Spleen (tissue), 7 donors: ENCODE measurements around the gene GPRIN2.

Source experiments
- CTCF ChIP-seq, 11 experiments: fragments of 200-600 bp in 7 of 11; fragments of 450-650 bp in 4 of 11; sonication (generic) in 4 of 11; IDR thresholded peaks in 8 of 11; conservative IDR thresholded peaks in 3 of 11; 1 replicate in 7 of 11; 2 replicates in 4 of 11; pipeline versions ENCODE4 v1.4.0 to v1.8.0; 2016 to 2021; ENCODE audit warnings: antibody characterized with exemption in 11 of 11, inconsistent platforms in 4 of 11, mild to moderate bottlenecking in 1 of 11
- POLR2AphosphoS5 ChIP-seq, 3 donors: sonication (generic); formaldehyde crosslinking; IDR thresholded peaks; one replicate each; pipeline ENCODE4 v1.5.1; 2017; ENCODE audit warnings: antibody characterized with exemption in 3 of 3
- donor health status: DM: no; HTN: no; CAD: no; lungs with moderate emphysema.
- donor health status: DM: no; HTN: no; CAD: no.
- donor health status: DM: no; HTN: no; CAD: no.

- TF ChIP-seq CTCF (IDR thresholded peaks at IDR 0.05 in 8 of 11, conservative IDR thresholded peaks at IDR 0.05 in 3 of 11): no peak
- TF ChIP-seq POLR2AphosphoS5 (IDR thresholded peaks at IDR 0.05): no peak
These were observed 5.4 kb downstream of the GPRIN2 start for GRCh38 chr10:46550795-46551700.
